NCI-H748 (cell line): ENCODE results near the gene MCOLN3.
A peak's percentile ranks its signal among the peaks of the same experiment; 100 is the strongest.

Source experiments
- DNase-seq: peaks from one replicate; lab custom pipeline; 2025; ENCODE audit not compliant: unreplicated experiment; lab: John Stamatoyannopoulos, UW

Gene MCOLN3, protein sequence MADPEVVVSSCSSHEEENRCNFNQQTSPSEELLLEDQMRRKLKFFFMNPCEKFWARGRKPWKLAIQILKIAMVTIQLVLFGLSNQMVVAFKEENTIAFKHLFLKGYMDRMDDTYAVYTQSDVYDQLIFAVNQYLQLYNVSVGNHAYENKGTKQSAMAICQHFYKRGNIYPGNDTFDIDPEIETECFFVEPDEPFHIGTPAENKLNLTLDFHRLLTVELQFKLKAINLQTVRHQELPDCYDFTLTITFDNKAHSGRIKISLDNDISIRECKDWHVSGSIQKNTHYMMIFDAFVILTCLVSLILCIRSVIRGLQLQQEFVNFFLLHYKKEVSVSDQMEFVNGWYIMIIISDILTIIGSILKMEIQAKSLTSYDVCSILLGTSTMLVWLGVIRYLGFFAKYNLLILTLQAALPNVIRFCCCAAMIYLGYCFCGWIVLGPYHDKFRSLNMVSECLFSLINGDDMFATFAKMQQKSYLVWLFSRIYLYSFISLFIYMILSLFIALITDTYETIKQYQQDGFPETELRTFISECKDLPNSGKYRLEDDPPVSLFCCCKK

DNA sequence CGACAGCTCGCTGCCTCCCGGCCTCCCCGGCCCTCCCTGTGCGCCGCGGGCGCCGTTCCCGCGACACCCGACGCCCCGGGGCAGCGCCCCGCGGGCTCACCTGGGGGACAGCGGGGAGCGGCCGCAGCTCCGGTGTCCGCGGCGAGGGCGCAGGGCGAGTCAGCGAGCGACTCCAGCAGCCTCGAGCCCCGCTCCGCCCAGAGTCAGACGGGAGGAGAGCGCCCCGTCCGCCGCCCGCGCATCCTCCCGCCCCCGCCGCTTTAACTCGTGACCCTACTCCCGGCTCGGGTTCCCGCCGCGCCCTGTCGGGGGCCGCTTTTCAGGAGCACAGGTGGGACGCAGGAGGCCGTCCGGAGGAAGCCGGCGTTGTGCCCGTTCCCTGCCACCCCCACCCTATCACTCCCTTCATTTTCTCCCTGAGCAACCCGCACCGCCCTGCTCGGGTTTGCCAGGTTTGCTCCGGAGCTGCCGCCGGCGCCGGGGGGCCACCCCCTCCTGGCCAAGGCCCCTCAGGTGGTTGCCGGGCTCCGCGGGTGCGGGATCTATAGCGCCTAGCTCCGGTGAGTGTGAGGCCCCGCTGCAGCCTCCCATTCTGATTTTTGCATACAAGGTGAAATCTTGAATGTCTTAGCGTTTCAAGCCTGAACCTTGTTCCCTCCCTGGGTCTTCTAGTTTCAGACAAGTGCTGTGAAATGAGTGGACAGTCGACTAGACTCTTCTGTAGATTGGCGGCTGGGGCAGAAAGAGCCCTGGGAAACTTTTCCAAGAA, at the start of gene MCOLN3:
Gene MCOLN3, minus strand, starts transcription at position 205 of the 769 bp plus-strand sequence. CDS start 3,140 bp downstream, outside the sequence.
- DNase-seq = peak; percentile 62

DNA sequence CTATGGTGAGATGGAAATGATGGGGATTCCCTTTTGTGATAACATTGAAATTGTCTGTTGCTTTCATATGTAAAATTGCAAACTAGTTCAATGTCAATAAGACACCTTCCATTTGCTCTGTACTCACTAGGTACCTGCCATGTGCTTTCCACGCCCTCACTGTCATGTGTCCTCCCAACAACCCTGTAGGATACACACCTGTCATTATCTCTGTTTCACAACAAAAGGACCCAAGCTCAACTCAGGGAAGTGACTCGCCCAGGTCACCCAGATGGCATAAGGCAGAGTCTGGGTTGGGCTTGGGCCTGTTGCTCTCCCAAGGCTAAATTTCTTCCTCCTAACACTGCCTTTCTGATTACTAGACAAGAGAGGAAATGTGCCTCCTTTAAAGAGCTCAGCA, 45.3 kb upstream of the MCOLN3 start:
- DNase-seq = peak; percentile 30

DNA sequence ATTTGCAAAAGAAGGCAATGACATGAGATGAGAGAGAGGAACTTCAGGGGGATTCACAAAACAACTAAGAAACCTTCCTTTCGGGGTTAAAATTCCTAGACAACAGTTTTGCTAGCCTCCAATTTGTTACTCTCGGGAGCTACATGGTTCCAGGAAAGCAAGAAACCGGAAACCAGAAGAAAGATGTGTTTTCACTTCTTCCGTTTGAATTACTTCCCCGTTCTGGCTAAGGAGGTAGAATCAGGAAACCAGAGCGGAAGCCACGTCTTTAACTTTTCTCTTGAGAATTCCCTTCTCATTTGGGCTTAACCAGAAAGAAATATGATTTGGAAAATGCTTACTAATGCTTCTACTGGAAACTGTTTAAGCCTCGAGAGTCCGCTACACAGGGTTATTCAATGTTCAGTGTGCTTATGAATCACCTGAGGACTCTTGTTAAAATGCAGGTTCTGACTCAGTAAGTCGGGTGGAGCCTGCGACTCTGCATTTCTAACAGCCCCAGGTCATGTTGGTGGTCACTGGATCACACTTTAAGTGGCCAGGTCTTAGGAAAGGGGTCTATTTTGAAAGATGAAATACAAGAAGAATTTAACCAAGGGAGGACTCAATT, 43.5 kb upstream of the MCOLN3 start:
- no peak for DNase-seq

DNA sequence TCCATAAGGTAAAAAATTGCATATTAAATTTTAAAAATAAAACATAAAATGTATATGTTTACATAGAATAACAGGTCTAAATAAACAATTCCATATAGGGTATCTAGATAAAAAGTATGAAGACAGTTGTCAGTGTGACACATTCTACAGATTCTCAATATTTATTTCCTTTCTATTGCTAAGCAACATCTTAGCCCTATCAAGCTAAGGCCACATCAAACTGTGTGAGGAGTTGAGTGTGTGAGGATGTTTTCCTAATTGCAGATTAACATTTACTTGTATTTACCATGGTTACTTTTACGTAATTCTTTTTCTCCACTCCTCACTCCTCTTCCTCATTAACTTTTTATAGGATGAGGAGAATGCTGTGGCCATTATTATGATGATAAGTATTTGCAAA, 41.9 kb upstream of the MCOLN3 start:
- DNase-seq = no peak

DNA sequence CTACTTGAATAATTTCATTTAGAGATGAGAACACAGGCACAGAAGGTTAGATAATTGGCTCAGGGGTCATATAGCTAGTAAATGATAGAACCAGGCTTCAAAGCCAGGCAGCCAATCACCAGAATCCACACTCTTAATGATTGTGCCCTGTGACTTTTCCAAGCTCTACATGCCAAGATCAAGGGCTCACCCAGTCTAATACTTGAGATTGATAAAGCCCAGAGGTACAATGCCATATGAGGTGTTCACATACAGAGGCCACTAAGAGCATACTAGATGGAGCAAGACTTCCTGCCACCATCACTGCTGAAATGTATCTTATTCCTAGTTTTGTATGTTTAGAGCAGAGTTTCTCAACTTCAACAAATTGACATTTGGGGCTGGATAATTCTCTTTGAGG, 40.9 kb upstream of the MCOLN3 start:
- no peak for DNase-seq

DNA sequence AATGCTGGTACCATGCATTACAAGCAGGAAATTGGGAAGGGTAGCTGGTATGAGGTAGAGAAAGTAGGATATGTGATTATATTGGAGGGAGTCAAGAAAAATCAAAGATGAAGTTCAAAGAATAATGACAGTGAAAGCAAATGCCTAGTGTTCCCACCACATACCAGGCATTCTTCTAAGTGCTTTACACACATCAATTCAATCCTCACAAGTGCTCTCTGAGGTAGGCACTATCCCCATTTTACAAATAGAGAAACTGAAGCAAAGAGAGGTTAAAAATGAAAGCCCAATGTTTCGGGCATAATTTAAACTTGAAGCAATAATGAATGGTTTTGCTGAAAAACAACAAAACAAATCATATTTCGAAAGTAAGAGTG, 40.1 kb upstream of the MCOLN3 start:
- no peak for DNase-seq

DNA sequence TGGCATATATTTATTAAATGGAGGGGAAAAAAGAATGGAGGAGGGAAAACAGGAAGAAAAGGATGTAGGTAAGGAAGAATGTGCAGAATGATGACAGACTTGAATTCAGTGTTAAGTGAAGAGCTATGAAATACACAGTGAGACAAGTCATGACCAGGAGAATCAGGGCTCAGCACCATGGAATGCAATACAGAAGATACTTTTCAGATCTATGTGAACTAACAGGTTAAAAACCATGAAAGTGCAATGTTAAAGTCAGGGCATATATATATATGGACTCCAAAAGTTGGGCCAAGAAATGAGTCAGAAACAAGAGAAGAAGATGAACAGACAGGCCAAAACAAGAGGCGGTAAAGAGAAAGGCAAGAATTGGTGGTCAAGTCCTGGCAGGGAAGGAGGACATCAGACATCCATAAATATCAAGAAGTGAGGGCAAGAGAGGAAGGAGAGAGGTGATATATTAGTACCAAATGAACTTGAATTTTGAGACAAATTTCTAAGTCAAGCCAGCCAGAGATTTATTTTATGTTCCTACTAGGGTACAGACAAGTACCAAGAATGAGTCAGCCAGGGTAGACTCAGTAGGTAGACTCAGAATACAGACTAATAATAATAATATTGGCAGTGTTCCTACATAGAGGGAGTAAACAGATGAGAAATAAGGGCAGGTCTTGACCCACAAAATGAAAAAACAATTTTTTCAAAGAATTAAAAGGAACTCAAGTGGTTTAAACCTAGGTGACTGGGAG, 39.5 kb upstream of the MCOLN3 start:
- DNase-seq = no peak

DNA sequence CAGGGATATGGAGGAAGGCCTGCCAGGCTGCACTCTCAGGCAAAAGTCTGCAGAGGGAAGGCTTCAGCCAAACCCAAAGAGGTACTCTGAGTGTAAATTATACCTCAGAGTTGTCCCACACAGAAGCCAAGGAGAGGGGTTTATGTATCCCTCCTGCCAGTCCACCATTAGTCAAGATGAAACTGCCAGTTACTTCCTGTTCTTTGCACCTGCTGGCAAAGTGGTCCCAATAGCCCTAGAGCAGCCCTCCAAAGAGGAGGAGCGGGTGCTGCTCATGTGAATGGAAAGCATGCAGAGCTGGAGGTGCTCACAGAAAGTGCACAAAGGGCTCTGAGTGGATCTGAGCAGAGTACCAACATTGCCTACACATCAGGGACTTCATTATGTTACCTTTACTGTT, 37.1 kb upstream of the MCOLN3 start:
- DNase-seq = no peak

DNA sequence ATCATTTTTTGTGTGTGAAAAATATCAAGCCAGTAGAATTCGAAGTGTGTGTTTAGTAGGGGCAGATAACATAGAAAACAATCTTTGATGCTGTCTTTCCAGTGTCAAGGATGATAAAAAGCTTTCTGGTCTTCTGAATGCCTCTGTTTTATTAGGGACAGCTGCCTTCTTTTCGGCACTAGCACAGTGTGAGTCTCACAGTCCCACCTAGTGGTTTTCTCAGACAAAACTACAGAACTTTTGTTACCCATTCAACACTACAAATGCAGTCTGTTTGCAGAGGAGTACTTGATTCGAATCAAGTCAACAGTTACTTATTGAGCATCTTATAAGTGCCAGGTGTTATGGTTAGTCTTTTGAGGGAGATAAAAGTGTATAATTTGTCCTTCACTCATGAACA, 30.6 kb upstream of the MCOLN3 start:
- no peak for DNase-seq

DNA sequence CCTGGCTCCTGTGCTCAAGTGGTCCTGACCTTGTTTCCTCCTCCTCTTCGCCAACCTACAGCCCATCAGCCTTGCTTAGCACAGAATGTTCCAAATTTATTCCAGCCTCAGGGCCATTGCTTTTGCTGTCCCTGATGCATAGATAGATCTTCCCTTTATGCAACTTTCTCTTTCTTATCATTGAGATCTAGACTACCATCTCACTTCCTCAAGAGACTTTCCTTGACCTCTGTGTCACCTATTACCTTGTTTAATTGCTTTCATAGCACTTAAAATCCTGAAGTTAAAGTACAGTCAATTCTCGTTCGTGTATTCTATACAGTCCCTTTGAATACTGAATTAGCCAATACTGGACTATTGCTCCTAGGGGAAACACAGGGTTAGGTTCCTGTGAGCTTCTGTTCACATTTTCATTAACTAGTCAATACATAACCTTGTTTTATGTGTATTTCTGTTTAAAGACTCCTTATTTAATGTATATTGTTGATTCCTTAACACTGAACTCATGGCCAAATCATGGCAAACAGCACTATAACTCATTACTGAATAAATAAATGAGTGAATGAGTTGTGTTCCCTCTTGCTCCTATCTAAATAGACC, 26.2 kb upstream of the MCOLN3 start:
- DNase-seq = no peak

DNA sequence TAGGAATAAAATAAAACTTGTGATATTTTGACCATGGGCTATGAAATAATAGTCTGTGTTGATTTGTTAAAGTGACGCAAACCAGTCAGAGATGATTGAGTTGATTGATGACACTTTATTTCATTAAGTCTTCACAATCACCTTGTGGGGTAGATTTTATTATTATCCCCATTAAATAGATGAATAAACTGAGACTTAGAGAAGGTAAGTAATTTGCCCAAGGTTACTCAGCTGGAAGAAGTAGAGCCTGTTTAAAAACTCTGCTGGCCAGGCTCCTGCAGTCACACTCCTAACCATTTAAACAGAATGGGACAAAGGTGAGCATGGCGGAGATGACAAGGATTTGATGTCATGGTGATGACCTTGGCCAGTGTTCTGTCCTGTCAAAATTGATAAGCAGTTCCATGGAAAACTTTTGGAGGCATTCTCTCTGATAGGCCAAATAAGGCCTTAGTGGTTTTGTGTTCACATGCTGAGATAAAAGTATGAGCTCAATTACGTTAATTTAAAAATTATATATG, 22.7 kb upstream of the MCOLN3 start:
- no peak for DNase-seq

DNA sequence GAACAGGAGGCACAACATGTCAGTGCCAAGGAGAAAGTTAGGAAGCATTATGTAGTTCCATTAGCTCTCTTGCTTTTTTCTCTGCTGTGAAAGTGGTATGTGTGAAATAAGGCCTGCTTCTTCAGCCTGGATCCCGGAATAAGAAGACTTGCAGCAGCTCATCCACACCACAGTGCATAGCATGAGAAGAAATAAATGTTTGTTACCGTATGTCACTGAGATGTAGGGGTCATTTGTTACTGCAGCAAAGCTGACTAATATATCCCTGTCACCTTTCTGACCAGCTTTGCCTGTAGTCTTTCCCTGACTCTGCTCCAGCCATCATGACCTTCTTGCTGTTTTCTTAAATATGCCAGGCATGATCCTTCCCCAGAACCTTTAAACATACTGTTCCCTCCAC, 20.5 kb upstream of the MCOLN3 start:
- DNase-seq = no peak

DNA sequence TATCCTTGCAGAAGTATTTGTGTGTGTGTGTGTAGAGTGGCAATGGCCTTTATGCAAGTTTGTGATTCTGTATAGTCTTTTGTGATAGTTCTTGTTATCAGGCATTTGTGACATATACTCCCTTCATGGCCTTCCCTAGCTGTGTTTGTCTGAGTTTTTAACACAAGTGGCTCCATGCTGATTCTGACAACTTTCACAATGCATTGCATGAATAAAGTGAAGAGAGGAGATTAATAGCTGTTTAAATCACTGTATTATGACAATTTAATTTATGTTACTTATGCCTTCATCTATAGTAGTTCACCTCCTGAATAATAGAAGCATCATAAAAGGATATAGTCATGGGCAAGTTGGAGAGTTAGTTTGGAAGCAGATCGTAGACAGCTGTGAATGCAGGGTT, 17.2 kb upstream of the MCOLN3 start:
- peak; percentile 64 for DNase-seq

DNA sequence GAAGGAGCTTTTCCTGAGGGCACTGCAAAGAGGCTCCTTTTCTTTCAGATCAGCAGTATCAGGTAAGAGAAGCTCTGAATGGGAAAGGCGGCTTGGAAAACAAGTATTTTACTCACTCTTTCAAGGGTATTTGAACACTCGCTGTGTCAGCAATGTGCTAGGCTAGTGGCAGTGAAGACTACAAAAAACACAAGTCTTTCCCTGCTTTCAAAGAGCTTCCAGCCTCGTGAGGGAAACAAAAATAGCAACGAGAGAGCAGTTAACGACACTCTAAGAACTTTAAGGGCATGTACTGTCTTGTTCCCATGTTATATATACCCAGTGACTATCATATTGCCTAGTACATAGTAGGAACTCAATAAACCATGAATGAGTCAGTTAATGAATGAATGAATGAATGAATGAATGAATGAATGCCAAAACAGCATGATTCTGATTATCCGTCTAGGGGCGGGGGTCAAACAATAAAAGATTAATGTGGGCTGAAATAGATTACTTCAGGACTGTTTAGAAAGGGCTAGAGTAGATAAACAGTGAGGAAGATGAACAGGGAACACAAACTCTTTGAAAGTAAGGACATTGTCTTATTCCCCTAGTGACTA, 14.2 kb upstream of the MCOLN3 start:
- no peak for DNase-seq

DNA sequence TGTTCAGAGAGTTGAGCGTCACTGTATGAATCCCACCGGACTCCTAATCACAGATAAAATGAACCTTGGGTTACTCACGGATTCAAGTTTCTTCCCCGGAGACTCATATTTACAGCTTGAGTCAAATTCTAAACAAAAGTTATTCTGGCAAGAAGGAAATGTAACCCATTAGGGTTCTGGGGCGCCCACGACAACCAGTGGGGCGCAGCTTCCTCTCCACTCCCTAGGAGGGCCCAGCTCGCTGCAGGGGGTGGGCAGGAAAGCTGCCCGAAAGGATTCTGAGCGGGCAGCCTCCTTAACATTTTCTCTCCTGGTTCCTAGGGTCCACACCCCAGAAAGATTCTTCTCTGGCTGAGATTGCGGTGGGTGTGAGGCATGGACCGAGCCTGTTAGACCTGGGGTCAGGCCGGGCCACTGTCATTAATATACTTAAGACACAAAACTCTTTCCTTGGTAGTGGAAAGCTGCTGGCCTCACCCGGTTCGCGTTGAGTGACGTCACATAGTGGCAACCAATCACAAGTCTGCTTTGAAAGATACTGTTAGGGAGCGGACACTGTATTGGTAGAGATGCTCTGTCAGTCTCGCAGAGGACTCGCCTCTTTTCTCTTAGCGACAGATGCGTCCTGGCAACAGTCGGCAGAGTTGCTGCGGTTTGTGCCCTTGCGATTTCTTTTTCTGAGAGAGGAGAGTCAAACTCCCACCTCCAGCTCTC, 13.6 kb upstream of the MCOLN3 start:
- DNase-seq = peak; percentile 94

DNA sequence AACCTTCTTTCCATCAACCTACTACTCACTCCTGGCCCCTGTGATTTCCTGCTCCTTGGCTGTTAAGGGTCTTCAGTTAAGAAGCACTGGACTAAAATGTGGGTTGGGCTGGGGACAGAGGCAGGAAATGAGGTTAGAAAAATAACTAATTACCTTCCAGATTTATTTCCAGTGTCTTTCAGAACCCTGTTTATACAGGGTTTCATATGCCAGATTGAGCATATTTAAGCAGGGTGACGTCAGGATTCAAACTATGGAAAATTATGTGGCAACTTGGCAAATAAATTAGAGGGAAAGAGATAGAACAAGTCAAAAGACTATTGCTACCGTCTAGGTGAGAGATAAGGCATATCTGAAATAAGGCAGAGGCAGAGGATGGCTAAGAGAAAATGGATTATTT, 11.7 kb upstream of the MCOLN3 start:
- no peak for DNase-seq

DNA sequence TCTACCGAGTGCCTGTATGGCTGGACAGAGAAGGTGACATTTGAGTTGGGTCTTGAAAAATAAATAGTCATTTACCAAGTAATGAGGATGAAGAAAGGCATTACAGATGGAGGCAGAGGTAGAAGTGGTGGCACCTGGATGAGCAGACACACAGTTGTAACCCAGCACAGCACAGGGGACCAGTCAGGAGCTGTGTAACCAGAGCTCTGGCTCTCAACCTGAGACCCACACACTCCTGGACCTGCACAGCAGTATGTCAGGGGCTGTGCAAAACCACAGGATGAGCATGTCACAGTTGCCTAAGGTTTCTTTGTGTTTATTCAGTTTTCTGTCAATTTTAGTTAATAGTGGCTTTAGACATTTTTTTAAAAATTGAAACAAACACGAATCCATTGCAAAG, 11.3 kb upstream of the MCOLN3 start:
- no peak for DNase-seq

DNA sequence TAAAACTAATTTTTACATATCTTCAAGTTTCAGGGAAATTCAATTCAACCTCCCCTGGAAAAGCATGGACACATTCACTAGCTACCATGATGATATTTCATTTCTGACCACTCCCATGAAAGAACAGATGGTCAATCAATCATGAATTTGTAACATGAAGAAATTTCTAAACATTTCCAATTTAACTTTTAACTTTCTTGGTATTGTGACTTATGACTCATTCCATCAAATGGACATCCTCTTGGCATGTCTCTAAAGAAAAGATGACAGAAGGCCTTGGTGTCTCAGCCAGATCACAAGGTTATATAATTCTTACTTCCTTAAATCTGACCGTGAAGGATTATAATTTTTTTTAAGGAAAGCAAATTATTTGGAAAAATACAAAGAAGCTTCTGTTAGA, 10.5 kb upstream of the MCOLN3 start:
- no peak for DNase-seq

DNA sequence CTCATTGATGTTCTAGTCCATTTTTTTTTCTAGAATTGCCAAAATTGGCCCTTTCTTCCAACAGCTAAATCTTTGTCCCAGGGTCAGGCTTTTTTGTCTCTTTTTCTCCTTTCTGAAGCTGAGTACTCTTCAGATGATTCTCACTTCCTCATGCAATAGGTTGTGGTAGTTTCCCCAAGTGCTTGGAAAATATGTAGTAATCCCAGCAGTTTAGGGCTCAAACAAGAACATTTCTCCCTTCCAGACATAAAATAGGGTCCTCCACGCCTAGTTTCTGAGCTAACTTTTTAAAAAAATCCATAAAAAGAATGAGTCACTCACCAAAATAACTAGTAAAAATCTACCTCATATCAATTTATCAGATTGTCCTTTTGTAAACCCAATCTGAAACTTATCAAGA, 10.0 kb upstream of the MCOLN3 start:
- DNase-seq = no peak
